PFSK-1 (cell line): ENCODE data around the gene SCYGR5.

ENCODE experiments used
- FOXP2 ChIP-seq: optimal IDR thresholded peaks from 2 replicates; pipeline ENCODE3; 2011; ENCODE audit warnings: borderline replicate concordance, control low read depth, inconsistent platforms; ENCODE audit not compliant: insufficient read depth; ENCODE audit errors: extremely low read length, extremely low read depth
- POLR2AphosphoS5 ChIP-seq: IDR thresholded peaks from 2 replicates; pipeline ENCODE4 v1.6.1; 2012; ENCODE audit warnings: low read depth, mild to moderate bottlenecking, control low read depth, low read length, moderate library complexity
- SIN3A ChIP-seq: IDR thresholded peaks from 2 replicates; pipeline ENCODE4 v1.6.1; 2012; ENCODE audit warnings: mild to moderate bottlenecking, low read length, moderate library complexity, borderline replicate concordance; ENCODE audit not compliant: insufficient read depth
- TAF1 ChIP-seq: IDR thresholded peaks from 2 replicates; pipeline ENCODE4 v1.6.1; 2012; ENCODE audit warnings: low read length, control low read depth, borderline replicate concordance; ENCODE audit not compliant: insufficient read depth
- TF ChIP-seq, protein P1 (sequence below), 2 experiments: IDR thresholded peaks; 2 replicates each; pipeline versions ENCODE4 v1.6.1 to v1.8.0; 2011 to 2012; ENCODE audit warnings: low read depth in 2 of 2, low read length in 2 of 2, control low read depth in 1 of 2, inconsistent platforms in 1 of 2, mild to moderate bottlenecking in 1 of 2, moderate library complexity in 1 of 2; ENCODE audit not compliant: insufficient read depth in 1 of 2

The SCYGR5 gene

DNA sequence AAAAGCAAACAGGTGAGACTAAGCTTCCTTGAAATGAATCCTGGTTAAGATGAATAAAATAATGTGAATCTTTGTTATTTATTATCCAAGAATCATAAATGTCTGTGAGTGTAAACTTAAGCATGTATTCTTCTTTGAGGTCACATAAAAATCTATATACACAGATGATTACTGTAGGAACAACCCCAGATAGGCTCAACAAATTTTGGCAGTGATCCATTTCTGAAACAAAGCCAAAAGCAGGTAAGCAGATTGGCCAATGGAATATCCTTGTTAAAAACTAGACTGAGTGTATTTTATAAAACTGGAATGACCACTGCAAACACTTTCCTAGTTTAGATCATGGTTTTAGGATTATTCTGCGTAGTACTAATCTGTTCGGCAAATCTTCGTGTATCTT lies 11.3 kb downstream of the SCYGR5 start:
- TF ChIP-seq TAF1 (no peak), SIN3A (no peak), FOXP2 (no peak), POLR2AphosphoS5 (no peak)
- TF ChIP-seq, protein P1, sequence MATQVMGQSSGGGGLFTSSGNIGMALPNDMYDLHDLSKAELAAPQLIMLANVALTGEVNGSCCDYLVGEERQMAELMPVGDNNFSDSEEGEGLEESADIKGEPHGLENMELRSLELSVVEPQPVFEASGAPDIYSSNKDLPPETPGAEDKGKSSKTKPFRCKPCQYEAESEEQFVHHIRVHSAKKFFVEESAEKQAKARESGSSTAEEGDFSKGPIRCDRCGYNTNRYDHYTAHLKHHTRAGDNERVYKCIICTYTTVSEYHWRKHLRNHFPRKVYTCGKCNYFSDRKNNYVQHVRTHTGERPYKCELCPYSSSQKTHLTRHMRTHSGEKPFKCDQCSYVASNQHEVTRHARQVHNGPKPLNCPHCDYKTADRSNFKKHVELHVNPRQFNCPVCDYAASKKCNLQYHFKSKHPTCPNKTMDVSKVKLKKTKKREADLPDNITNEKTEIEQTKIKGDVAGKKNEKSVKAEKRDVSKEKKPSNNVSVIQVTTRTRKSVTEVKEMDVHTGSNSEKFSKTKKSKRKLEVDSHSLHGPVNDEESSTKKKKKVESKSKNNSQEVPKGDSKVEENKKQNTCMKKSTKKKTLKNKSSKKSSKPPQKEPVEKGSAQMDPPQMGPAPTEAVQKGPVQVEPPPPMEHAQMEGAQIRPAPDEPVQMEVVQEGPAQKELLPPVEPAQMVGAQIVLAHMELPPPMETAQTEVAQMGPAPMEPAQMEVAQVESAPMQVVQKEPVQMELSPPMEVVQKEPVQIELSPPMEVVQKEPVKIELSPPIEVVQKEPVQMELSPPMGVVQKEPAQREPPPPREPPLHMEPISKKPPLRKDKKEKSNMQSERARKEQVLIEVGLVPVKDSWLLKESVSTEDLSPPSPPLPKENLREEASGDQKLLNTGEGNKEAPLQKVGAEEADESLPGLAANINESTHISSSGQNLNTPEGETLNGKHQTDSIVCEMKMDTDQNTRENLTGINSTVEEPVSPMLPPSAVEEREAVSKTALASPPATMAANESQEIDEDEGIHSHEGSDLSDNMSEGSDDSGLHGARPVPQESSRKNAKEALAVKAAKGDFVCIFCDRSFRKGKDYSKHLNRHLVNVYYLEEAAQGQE (IDR thresholded peaks at IDR 0.05; ENCODE audit: insufficient read depth in 1 of 2, low read depth in 2 of 2, low read length in 2 of 2) = no peak

DNA sequence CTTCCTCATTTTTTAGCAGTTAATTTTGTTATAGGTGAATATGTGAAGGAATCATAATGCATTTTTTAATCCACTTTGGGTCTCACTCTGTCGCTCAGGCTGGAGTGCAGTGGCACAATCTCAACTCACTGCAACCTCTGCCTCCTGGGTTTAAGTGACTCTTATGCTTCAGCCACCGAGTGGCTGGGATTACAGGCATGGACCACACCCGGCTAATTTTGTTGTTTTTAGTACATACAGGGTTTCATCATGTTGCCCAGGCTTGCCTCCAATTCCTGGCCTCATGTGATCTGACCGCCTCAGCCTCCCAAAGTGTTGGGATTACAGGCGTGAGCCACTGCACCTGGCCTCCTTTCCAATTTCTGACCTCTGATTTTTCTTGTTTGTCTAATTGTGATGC lies 17.7 kb downstream of the SCYGR5 start:
- TF ChIP-seq TAF1 (no peak), SIN3A (no peak), POLR2AphosphoS5 (no peak), FOXP2 (no peak)
- TF ChIP-seq, protein P1 (IDR thresholded peaks at IDR 0.05; ENCODE audit: insufficient read depth in 1 of 2, low read depth in 2 of 2, low read length in 2 of 2) = no peak

DNA sequence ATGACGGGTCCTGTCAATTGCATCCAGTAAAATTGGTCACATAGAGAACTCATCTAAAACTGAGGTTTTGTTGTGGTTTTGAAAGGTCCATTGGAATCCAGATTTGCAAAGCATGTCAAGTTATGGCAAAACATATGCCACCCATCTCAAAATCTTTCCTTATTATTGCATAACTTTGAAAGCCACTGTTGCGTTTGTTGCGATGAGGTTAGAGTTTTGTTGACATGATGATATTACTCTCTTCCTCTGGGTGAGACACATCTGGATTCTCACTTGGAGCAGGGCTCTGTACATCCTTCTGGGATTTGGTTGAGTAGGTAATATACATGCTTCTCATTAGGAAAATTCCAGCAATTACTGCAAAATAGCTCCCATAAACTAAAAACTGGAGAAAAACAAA lies 20.6 kb downstream of the SCYGR5 start:
- TF ChIP-seq SIN3A (no peak), TAF1 (no peak)
- TF ChIP-seq, protein P1 (IDR thresholded peaks at IDR 0.05; ENCODE audit: insufficient read depth in 1 of 2, low read depth in 2 of 2, low read length in 2 of 2) = no peak

DNA sequence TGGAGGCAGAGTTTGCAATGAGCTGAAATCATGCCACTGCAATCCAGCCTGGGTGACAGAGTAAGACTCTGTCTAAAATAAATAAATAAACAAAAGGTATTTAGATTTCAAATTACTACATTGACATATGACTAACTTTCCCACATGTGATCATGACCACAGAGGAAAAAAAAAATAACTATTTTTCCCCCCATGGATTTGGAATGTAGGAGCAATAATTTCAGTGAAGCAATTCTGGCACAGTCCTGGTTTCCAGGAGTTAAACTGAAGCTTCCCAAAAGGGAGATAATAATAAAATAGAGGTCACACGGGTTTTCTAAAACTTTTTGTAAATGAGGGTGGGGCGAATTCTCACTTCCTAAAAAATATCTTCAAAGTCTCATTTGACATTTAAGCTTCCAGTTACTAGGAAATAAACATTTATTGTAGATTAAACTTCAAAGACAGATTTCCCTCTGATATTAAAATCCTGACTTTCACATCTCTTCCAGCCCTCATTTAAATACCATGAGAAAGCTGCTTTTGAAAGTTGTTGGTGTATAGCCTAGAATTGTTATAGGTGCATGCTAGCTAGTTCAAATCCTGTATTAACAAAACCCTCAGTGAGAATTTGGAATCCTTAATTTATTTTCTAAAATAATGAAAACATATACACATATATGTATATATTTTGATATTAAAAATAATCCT lies 30.5 kb downstream of the SCYGR5 start:
- no peak for TF ChIP-seq FOXP2

DNA sequence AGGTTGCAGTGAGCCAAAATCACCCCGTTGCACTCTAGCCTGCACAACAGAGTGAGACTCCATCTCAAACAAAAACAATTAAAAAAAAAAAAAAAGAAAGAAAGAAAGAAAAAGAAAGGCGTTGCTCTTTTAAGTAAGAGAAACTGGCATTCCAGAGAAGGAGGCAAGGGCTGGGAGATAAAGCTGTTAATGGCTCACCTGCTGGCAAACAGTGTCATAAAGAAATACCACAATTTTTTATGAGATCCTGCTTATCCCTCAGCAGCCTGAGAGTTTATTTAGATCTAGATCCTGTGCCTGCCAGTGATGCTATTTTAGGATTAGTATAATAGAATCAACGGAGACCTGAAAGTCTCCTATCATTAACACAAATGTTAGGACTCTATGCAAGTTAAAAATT lies 35.0 kb downstream of the SCYGR5 start:
- no peak for TF ChIP-seq SIN3A
- no peak for TF ChIP-seq POLR2AphosphoS5
- TF ChIP-seq TAF1 = no peak
- TF ChIP-seq, protein P1 (IDR thresholded peaks at IDR 0.05; ENCODE audit: insufficient read depth in 1 of 2, low read depth in 2 of 2, low read length in 2 of 2) = no peak
- TF ChIP-seq FOXP2 = no peak
